Spleen (tissue), 11 donors: ENCODE measurements around the gene ARR3. TPM values are rescaled to one million over a fixed set of nuclear protein-coding genes. Genes with fewer than 3 reads are reported as not detected.
"Not testable (repeated sequence)": the region's sequence is repeated elsewhere in the genome, so short reads cannot be mapped to it uniquely, and the experiment has no call there.

Experiments
- DNase-seq: peaks from one replicate; pipeline ENCODE4 v3.0.0-alpha.2; 2020
- H3K27ac ChIP-seq, 8 donors: fragments of 200-600 bp; sonication (generic) in 7 of 8; 1 replicate in 4 of 8; 2 replicates in 4 of 8; pipeline versions ENCODE4 v1.5.0 to v1.8.0; 2016 to 2021; ENCODE audit warnings: inconsistent platforms in 4 of 8, mild to moderate bottlenecking in 4 of 8, moderate library complexity in 1 of 8
- H3K27me3 ChIP-seq, 7 donors: fragments of 200-600 bp; sonication (generic) in 6 of 7; replicated peaks in 1 of 7; 1 replicate in 4 of 7; 2 replicates in 3 of 7; pipeline versions ENCODE4 v1.5.0 to v1.8.0; 2016 to 2021; ENCODE audit warnings: inconsistent platforms in 3 of 7, mild to moderate bottlenecking in 1 of 7
- H3K36me3 ChIP-seq, 6 donors: fragments of 200-600 bp; sonication (generic) in 5 of 6; 1 replicate in 4 of 6; 2 replicates in 2 of 6; pipeline versions ENCODE4 v1.5.0 to v1.8.0; 2016 to 2021; ENCODE audit warnings: inconsistent platforms in 2 of 6
- H3K4me1 ChIP-seq, 6 donors: fragments of 200-600 bp; sonication (generic) in 5 of 6; 1 replicate in 3 of 6; 2 replicates in 3 of 6; pipeline versions ENCODE4 v1.5.0 to v1.8.0; 2016 to 2021; ENCODE audit warnings: inconsistent platforms in 3 of 6
- H3K4me3 ChIP-seq, 8 donors: fragments of 200-600 bp; sonication (generic) in 7 of 8; 1 replicate in 4 of 8; 2 replicates in 4 of 8; pipeline versions ENCODE4 v1.5.0 to v1.8.0; 2016 to 2021; ENCODE audit warnings: inconsistent platforms in 4 of 8, mild to moderate bottlenecking in 4 of 8, moderate library complexity in 2 of 8
- H3K9me3 ChIP-seq, 8 donors: fragments of 200-600 bp; sonication (generic) in 7 of 8; 1 replicate in 4 of 8; 2 replicates in 4 of 8; pipeline versions ENCODE4 v1.5.0 to v1.8.0; 2016 to 2021; ENCODE audit warnings: inconsistent platforms in 4 of 8
- POLR2A ChIP-seq, 3 donors: fragments of 450-650 bp; IDR thresholded peaks; one replicate each; pipeline ENCODE4 v1.5.1; 2017; ENCODE audit warnings: antibody characterized with exemption in 3 of 3, mild to moderate bottlenecking in 1 of 3
- POLR2AphosphoS5 ChIP-seq, 3 donors: sonication (generic); formaldehyde crosslinking; IDR thresholded peaks; one replicate each; pipeline ENCODE4 v1.5.1; 2017; ENCODE audit warnings: antibody characterized with exemption in 3 of 3
- WGBS, 5 donors: extraction: QIAGEN DNeasy Blood & Tissue Kit in 3 of 5; methylation state at CpG; one replicate each; pipeline versions ENCODE4 v1.1.5 to v1.1.7; 2013 to 2018; 5-methylcytosine and 5-hydroxymethylcytosine counted together
- intact Hi-C: fragments of 100-400 bp; cut with DNase I; formaldehyde crosslinking; loops from one replicate; pipeline ENCODE4 v1.15.0; 2023; ENCODE audit warnings: low total_unique reads
- polyA plus RNA-seq, 3 donors: library from polyadenylated mRNA; stranded (reverse); fragments of 200-250 nt; gene quantifications; one replicate each; pipeline ENCODE4 v1.2.1, GENCODE V29; 2013
- total RNA-seq, 7 donors: library from RNA; depleted of rRNA in 3 of 7; stranded (reverse); fragments of >200 nt in 3 of 7; fragmentation: NEBNext Ultra II Directional in 4 of 7; extraction: Animal tissue kit (Norgen Biotek cat#: 25700) in 4 of 7; gene quantifications; one replicate each; pipeline versions ENCODE4 v1.1.0 to v1.2.1, GENCODE V29; 2016 to 2021
- TF ChIP-seq, protein P1 (sequence below), 11 experiments: fragments of 200-600 bp in 7 of 11; fragments of 450-650 bp in 4 of 11; sonication (generic) in 4 of 11; IDR thresholded peaks in 8 of 11; conservative IDR thresholded peaks in 3 of 11; 1 replicate in 7 of 11; 2 replicates in 4 of 11; pipeline versions ENCODE4 v1.4.0 to v1.8.0; 2016 to 2021; ENCODE audit warnings: antibody characterized with exemption in 11 of 11, inconsistent platforms in 4 of 11, mild to moderate bottlenecking in 1 of 11
- donor health status: healthy with polysubstance abuse.
- donor health status: DM: no; HTN: no; CAD: no; lungs with moderate emphysema.
- donor health status: DM: no; HTN: no; CAD: no.
- donor health status: Bipolar disorder and iron deficiency.
- donor health status: healthy.
- donor health status: DM: no; HTN: no; CAD: no.
- donor health status: DM: yes; HTN: yes; CAD: no.

The ARR3 gene
- total and polyA plus RNA-seq, 10 donors: not detected

DNA sequence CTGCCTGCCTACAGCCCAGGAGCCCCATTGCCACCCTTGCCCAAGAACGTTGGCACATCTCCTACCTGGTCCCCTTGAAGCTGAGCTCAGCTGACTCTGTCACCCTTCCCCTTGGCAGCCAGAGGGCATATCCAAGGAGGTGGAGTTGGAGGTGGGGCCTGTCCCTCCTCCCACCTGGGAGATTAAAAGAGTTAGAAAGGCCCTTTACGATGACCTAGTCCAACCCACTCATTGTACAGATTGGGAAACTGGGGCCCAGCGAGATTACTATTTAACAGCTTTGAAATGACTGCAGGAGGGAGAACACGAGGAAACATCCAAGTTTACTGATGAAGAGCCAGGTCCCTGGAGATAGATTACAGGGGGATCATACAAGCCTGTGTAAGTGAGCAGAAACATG lies 8.0 kb upstream of the ARR3 start, which contains the start of gene P2RY4:
Gene P2RY4 (minus strand): TSS at position 101 of the 400 bp plus-strand sequence. CDS start 580 bp downstream, outside the sequence.
- Histone ChIP-seq H3K4me3 (no peak within 1 kb of the TSS), H3K9me3 (no peaks in the 10 kb centered on the region), H3K27me3 (no peaks in the 10 kb centered on the region), H3K36me3 (no peaks in the 10 kb centered on the region), H3K4me1 (no peaks in the 10 kb centered on the region), H3K27ac (no peak within 1 kb of the TSS)
- intact Hi-C loops: no loop called here
- DNase-seq: no peak
- TF ChIP-seq POLR2AphosphoS5 (IDR thresholded peaks at IDR 0.05): no peak
- TF ChIP-seq POLR2A (IDR thresholded peaks at IDR 0.05): no peak
- TF ChIP-seq, protein P1, sequence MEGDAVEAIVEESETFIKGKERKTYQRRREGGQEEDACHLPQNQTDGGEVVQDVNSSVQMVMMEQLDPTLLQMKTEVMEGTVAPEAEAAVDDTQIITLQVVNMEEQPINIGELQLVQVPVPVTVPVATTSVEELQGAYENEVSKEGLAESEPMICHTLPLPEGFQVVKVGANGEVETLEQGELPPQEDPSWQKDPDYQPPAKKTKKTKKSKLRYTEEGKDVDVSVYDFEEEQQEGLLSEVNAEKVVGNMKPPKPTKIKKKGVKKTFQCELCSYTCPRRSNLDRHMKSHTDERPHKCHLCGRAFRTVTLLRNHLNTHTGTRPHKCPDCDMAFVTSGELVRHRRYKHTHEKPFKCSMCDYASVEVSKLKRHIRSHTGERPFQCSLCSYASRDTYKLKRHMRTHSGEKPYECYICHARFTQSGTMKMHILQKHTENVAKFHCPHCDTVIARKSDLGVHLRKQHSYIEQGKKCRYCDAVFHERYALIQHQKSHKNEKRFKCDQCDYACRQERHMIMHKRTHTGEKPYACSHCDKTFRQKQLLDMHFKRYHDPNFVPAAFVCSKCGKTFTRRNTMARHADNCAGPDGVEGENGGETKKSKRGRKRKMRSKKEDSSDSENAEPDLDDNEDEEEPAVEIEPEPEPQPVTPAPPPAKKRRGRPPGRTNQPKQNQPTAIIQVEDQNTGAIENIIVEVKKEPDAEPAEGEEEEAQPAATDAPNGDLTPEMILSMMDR (IDR thresholded peaks at IDR 0.05 in 8 of 11, conservative IDR thresholded peaks at IDR 0.05 in 3 of 11): no peak
- WGBS, 5 donors: 65 to 93% (median 86%) methylated on average over 3 to 4 of the region's 4 CpGs

DNA sequence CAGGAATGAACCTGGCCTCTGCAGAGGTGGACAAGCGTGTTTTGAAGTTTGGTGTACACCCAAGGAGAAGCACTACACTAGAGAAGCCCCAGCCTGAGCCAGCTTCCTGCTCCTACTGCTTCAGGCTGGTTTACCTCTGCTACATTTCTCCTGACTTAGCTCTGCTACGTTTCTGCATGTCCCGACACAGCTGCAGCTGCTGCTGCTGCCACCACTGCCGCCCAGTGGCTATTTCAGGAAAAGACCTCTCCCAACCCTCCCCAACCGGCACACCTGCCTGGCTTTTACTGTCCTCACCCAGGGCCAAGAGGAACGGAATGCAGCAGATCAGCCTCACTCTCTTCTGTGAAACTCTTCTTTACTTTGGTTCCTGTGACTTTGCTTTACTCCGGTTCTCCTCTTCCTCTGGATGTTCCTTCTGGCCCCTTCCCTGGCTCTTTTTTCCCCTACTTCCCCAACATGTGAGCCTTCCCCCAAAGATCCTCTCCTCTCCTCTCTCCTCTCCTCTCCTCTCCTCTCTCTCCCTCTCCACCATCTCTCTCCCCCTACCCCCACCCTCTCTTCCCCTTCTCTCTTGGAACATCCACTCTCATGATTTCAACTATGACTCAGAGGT lies 5.1 kb upstream of the ARR3 start:
- no peak overlapping the region for H3K27ac ChIP-seq
- WGBS, 5 donors: 25 to 51% (median 30%) methylated on average over 6 to 7 of the region's 7 CpGs
- H3K4me3 ChIP-seq: no peak overlapping the region
- intact Hi-C loops: no loop called here
- H3K36me3 ChIP-seq: no peaks in the 10 kb centered on the region
- H3K27me3 ChIP-seq: no peaks in the 10 kb centered on the region
- H3K9me3 ChIP-seq: no peaks in the 10 kb centered on the region
- H3K4me1 ChIP-seq: no peaks in the 10 kb centered on the region
- DNase-seq: no peak
- TF ChIP-seq POLR2A (IDR thresholded peaks at IDR 0.05) (no peak), POLR2AphosphoS5 (IDR thresholded peaks at IDR 0.05) (no peak)
- TF ChIP-seq, protein P1 (IDR thresholded peaks at IDR 0.05 in 8 of 11, conservative IDR thresholded peaks at IDR 0.05 in 3 of 11): peak in 3 of 11 experiments; percentile 14 to 30 (median 27)

DNA sequence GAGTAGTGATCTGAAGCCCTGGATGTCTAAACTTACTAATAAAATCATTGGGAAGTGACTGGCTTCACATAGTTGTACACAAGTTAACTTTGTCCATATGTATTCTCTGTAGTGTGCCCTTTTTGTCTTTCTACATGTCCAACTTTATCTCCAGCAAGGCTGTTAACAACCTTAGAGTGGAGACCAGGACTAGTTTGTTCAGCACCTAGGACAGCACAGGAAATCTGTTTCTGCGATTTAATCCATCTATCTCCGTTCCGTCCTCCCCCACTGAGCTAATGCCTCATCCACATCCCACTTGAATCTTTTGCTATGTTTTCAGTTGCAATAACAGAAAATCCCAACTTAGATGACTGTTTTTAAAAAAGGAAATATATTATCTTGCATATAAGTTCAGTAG lies 3.4 kb upstream of the ARR3 start:
- H3K9me3 ChIP-seq: no peaks in the 10 kb centered on the region
- H3K27me3 ChIP-seq: no peaks in the 10 kb centered on the region
- 66 to 82% (median 67%) methylated on average over 3 of the region's 3 CpGs for WGBS, 5 donors
- no peak overlapping the region for H3K27ac ChIP-seq
- no peaks in the 10 kb centered on the region for H3K4me1 ChIP-seq
- TF ChIP-seq, protein P1 (IDR thresholded peaks at IDR 0.05 in 8 of 11, conservative IDR thresholded peaks at IDR 0.05 in 3 of 11): no peak
- TF ChIP-seq POLR2A (IDR thresholded peaks at IDR 0.05): no peak
- no peak for TF ChIP-seq POLR2AphosphoS5 (IDR thresholded peaks at IDR 0.05)
- intact Hi-C loops: no loop called here
- no peak overlapping the region for H3K4me3 ChIP-seq
- H3K36me3 ChIP-seq: no peaks in the 10 kb centered on the region
- no peak for DNase-seq

DNA sequence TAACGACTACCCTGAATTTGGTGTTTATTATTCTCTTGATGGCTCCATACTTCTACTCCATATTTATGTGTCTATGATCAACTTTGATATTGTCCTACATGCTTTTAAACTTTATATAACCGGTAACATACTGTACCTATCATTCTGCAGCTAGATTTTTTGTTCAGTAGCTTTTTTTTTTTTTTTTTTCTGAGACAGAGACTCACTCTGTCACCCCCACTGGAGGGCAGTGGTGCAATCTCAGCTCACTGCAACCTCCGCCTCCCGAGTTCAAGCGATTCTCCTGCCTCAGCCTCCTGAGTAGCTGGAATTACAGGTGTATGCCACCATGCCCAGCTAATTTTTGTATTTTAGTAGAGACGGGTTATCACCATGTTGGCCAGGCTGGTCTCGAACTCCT lies 5.9 kb downstream of the ARR3 start:
- H3K27me3 ChIP-seq, H3K36me3 ChIP-seq, intact Hi-C loops, H3K4me3 ChIP-seq, H3K4me1 ChIP-seq, H3K27ac ChIP-seq, H3K9me3 ChIP-seq, DNase-seq: not testable (repeated sequence)
- 76 to 88% (median 86%) methylated on average over 7 of the region's 7 CpGs for WGBS, 5 donors
